Right lobe of liver (tissue), 6 donors: Measurements from ENCODE around the gene SH3GLB2. TPM values are rescaled to one million over a fixed set of nuclear protein-coding genes. Genes with fewer than 3 reads are reported as not detected.

ENCODE experiments used
- ATAC-seq, 4 donors: fragments of 200-7000 bp; cut with Tn5 transposase; one replicate each; pipeline ENCODE4 v1.9.1; 2020; ENCODE audit warnings: mild to moderate bottlenecking in 4 of 4, moderate library complexity in 4 of 4
- DNase-seq, 3 donors: peaks; one replicate each; pipeline ENCODE4 v3.0.0-alpha.2; 2020
- H3K27ac ChIP-seq, 3 donors: fragments of 200-600 bp; one replicate each; pipeline ENCODE4 v1.8.0; 2022
- H3K27me3 ChIP-seq, 2 donors: fragments of 200-600 bp; one replicate each; pipeline ENCODE4 v1.8.0; 2022
- H3K36me3 ChIP-seq, 4 donors: fragments of 200-600 bp; sonication (generic) in 1 of 4; one replicate each; pipeline versions ENCODE4 v1.5.1 to v1.8.0; 2017 to 2022; ENCODE audit warnings: control low read depth in 1 of 4
- H3K4me1 ChIP-seq, 4 donors: fragments of 200-600 bp; sonication (generic) in 1 of 4; one replicate each; pipeline versions ENCODE4 v1.5.1 to v1.8.0; 2017 to 2022; ENCODE audit warnings: control low read depth in 1 of 4
- H3K4me3 ChIP-seq, 3 donors: fragments of 200-600 bp; one replicate each; pipeline ENCODE4 v1.8.0; 2022
- H3K9me3 ChIP-seq, 4 donors: fragments of 200-600 bp; sonication (generic) in 1 of 4; one replicate each; pipeline versions ENCODE4 v1.5.1 to v1.8.0; 2017 to 2022; ENCODE audit warnings: control low read depth in 1 of 4
- CTCF ChIP-seq, 4 donors: fragments of 200-600 bp in 3 of 4; fragments of 450-650 bp in 1 of 4; IDR thresholded peaks; one replicate each; pipeline versions ENCODE4 v1.5.1 to v1.8.0; 2016 to 2022; ENCODE audit warnings: antibody characterized with exemption in 4 of 4, mild to moderate bottlenecking in 2 of 4
- POLR2A ChIP-seq: fragments of 450-650 bp; IDR thresholded peaks from one replicate; pipeline ENCODE4 v1.6.1; 2017; ENCODE audit warnings: antibody characterized with exemption, mild to moderate bottlenecking
- WGBS: methylation state at CpG from one replicate; pipeline ENCODE4 v1.1.6; 2018; ENCODE audit warnings: low coverage, low lambda C conversion rate; ENCODE audit not compliant: insufficient coverage; ENCODE audit errors: missing lambda C conversion rate; 5-methylcytosine and 5-hydroxymethylcytosine counted together
- intact Hi-C, 2 donors: fragments of 100-400 bp; cut with DNase I; formaldehyde crosslinking; loops; one replicate each; pipeline versions ENCODE4 v1.11.2 to v1.14.1; 2022
- total RNA-seq, 6 experiments: library from RNA; depleted of rRNA in 2 of 6; stranded (reverse); fragments of >200 nt in 2 of 6; fragmentation: NEBNext Ultra II Directional in 3 of 6; extraction: Animal tissue kit (Norgen Biotek cat#: 25700) in 3 of 6; gene quantifications; one replicate each; pipeline versions ENCODE4 v1.1.0 to v1.2.4, GENCODE V29; 2016 to 2023
- donor health status: DM: no; HTN: yes; CAD: no.
- donor health status: DM: no; HTN: no; CAD: no.
- donor health status: DM: no; HTN: no; CAD: no.
- donor health status: DM: no; HTN: yes; CAD: no.
- donor health status: DM: no; HTN: yes; CAD: no.

The SH3GLB2 gene
- total RNA-seq, 6 experiments from 2014 or later, result 23.7 to 28.3 (median 24.7) TPM

GRCh38 chr9:129002992-129003391 lies 25.1 kb downstream of the SH3GLB2 start:
- no peak for TF ChIP-seq POLR2A
- TF ChIP-seq CTCF (IDR thresholded peaks at IDR 0.05), result no peak
- intact Hi-C loops, result no loop called here
- no peaks in the 10 kb centered on the region for H3K9me3 ChIP-seq
- no peaks in the 10 kb centered on the region for H3K27me3 ChIP-seq
- H3K4me1 ChIP-seq, result no peaks in the 10 kb centered on the region
- H3K4me3 ChIP-seq, result no peak overlapping the region
- H3K27ac ChIP-seq, result no peak overlapping the region
- no peak for DNase-seq
- 87% methylated on average over 3 of the region's 9 CpGs for WGBS
- H3K36me3 ChIP-seq, result peaks cover 0 to 70% (median 20%) of the 10 kb centered on the region in 4 donors
- no peak for ATAC-seq

GRCh38 chr9:129001504-129002325 lies 26.4 kb downstream of the SH3GLB2 start:
- H3K27ac ChIP-seq, result no peak overlapping the region
- 100% methylated on average over 2 of the region's 10 CpGs for WGBS
- no peaks in the 10 kb centered on the region for H3K27me3 ChIP-seq
- ATAC-seq (no peak), DNase-seq (no peak)
- intact Hi-C loops, result no loop called here
- TF ChIP-seq POLR2A (no peak), CTCF (IDR thresholded peaks at IDR 0.05) (no peak)
- no peaks in the 10 kb centered on the region for H3K9me3 ChIP-seq
- no peaks in the 10 kb centered on the region for H3K4me1 ChIP-seq
- H3K4me3 ChIP-seq, result no peak overlapping the region
- H3K36me3 ChIP-seq, result peaks cover 0 to 77% (median 24%) of the 10 kb centered on the region in 4 donors

- Histone ChIP-seq H3K4me1 (no peaks in the 10 kb centered on the region), H3K27ac (no peak overlapping the region), H3K4me3 (no peak overlapping the region), H3K27me3 (no peaks in the 10 kb centered on the region), H3K9me3 (no peaks in the 10 kb centered on the region), H3K36me3 (peaks cover 0 to 75% (median 32%) of the 10 kb centered on the region in 4 donors)
- DNase-seq (no peak), ATAC-seq (peak in 1 of 4 donors; percentile 37)
- 82% methylated on average over 11 of the region's 13 CpGs for WGBS
- intact Hi-C loops, result no loop called here
- TF ChIP-seq CTCF (IDR thresholded peaks at IDR 0.05) (no peak), POLR2A (no peak)
Measured at GRCh38 chr9:128999581-129000206, 28.4 kb downstream of the SH3GLB2 start.

GRCh38 chr9:128998462-128998861 lies 29.7 kb downstream of the SH3GLB2 start:
- intact Hi-C loops, result no loop called here
- Histone ChIP-seq H3K27ac (no peak overlapping the region), H3K9me3 (no peaks in the 10 kb centered on the region), H3K4me3 (no peak overlapping the region), H3K36me3 (peaks cover 0 to 85% (median 39%) of the 10 kb centered on the region in 4 donors), H3K4me1 (no peaks in the 10 kb centered on the region), H3K27me3 (no peaks in the 10 kb centered on the region)
- ATAC-seq, result no peak
- WGBS, result 76% methylated on average over 4 of the region's 6 CpGs
- TF ChIP-seq CTCF (IDR thresholded peaks at IDR 0.05), result no peak
- TF ChIP-seq POLR2A, result no peak
- DNase-seq, result no peak
